ENCODE results near the gene IFI35. TPM values are rescaled to one million over a fixed set of nuclear protein-coding genes. Genes with fewer than 3 reads are reported as not detected.

Gene IFI35
- polyA plus RNA-seq, 1 of the 3 experiments (the other 2 are of a cell fraction): 17.6 TPM

DNA sequence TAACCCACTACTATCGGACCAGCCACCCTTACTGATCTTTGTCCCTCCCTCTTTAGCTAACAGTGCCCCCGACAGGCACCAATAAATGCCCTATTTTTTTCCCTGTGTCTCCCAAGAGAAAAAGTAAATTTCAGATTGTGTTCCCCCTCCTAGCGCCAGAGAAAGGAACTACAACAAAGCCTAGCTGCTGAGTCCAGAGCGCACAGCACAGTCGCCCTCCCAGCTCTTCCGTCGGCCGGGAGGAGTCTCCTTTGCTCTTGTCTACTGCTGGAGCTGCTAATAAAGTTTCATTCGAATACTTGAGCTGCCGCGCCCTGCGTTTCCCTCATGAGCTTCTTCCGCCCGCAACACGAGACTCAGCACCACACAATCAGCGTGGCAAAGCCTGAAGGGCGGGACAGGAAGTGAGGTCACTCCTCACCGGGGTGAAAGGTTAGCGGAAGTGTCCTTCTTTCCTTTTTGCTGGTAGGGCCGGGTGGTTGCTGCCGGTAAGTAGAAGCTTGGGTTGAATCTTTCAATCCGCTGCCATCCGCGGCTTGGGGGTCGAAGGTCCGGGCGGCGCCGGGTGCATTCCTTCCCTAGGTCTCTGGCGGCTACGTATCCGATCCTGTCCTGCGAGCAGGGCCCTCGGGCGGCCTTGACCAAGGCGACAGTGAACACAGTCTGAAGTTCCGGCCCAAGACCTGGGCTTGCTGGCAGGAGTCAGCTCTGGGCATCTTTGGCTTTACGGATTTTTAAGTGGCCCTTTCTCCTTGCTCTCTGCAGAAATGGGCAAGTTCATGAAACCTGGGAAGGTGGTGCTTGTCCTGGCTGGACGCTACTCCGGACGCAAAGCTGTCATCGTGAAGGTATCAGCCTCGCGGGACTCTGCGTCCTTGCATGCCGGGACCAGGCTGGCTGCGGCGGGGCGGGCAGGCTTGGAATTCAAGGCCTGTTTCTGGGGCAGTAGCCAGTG lies 8.3 kb upstream of the IFI35 start, which contains the start of gene RPL27 (continued):
- TF ChIP-seq, protein P1, sequence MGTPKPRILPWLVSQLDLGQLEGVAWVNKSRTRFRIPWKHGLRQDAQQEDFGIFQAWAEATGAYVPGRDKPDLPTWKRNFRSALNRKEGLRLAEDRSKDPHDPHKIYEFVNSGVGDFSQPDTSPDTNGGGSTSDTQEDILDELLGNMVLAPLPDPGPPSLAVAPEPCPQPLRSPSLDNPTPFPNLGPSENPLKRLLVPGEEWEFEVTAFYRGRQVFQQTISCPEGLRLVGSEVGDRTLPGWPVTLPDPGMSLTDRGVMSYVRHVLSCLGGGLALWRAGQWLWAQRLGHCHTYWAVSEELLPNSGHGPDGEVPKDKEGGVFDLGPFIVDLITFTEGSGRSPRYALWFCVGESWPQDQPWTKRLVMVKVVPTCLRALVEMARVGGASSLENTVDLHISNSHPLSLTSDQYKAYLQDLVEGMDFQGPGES (IDR thresholded peaks at IDR 0.05; ENCODE audit: low read depth, low read length): peak; percentile 22; the same call in 1 of the 2 replicates
- TF ChIP-seq CHD2 (IDR thresholded peaks at IDR 0.05; ENCODE audit: low read length, partially characterized antibody) (peak; percentile 94), SMC3 (IDR thresholded peaks at IDR 0.05; ENCODE audit: low read depth, low read length) (peak; percentile 56), FOSL2 (IDR thresholded peaks at IDR 0.05; ENCODE audit: borderline replicate concordance, low read depth) (no peak; the same call in 1 of the 2 replicates), NRF1 (IDR thresholded peaks at IDR 0.05; ENCODE audit: low read depth, low read length) (no peak), YY1 (IDR thresholded peaks at IDR 0.05; ENCODE audit: low read depth) (0 out of 2 replicates have a peak, but pooled peaks have one; percentile 50), MXI1 (IDR thresholded peaks at IDR 0.05; ENCODE audit: low read depth, low read length) (peak; percentile 96), FOXJ3 (CRISPR knock-in tag; IDR thresholded peaks at IDR 0.05) (peak; percentile 70; the same call in 1 of the 2 replicates), RXRA (IDR thresholded peaks at IDR 0.05; ENCODE audit: borderline replicate concordance, low read depth) (no peak), TEAD4 (IDR thresholded peaks at IDR 0.05; ENCODE audit: borderline replicate concordance, insufficient read depth) (peak; percentile 68; the same call in 1 of the 2 replicates)
- TF ChIP-seq, protein P2, sequence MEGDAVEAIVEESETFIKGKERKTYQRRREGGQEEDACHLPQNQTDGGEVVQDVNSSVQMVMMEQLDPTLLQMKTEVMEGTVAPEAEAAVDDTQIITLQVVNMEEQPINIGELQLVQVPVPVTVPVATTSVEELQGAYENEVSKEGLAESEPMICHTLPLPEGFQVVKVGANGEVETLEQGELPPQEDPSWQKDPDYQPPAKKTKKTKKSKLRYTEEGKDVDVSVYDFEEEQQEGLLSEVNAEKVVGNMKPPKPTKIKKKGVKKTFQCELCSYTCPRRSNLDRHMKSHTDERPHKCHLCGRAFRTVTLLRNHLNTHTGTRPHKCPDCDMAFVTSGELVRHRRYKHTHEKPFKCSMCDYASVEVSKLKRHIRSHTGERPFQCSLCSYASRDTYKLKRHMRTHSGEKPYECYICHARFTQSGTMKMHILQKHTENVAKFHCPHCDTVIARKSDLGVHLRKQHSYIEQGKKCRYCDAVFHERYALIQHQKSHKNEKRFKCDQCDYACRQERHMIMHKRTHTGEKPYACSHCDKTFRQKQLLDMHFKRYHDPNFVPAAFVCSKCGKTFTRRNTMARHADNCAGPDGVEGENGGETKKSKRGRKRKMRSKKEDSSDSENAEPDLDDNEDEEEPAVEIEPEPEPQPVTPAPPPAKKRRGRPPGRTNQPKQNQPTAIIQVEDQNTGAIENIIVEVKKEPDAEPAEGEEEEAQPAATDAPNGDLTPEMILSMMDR (IDR thresholded peaks at IDR 0.05): peak; percentile 77

DNA sequence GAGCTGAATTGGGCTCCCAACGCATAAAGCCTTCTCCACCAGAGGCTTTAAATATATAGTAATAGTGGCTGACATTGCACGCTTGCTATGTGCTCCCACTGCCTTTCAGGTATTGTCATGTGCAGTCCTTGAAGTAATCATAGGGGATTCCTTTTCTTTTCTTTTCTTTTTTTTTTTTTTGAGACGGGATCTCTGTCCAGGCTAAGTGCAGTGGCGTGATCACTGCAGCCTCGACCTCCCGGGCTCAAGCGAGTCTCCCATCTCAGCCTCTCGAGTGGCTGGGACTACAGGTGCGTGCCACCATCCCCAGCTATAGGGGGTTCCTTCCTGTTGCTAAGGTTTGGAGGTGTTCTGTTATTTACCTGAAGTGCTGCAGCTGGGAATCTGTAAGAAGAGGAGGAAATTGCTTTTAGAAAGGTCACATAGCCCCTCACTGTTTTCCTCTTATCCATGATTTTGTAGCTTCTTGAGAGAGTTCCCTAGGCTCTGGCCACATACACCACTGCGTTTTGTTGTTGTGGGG lies 7.5 kb upstream of the IFI35 start:
- CTCF ChIA-PET: interaction anchor here (0.6 to 4.4 kb wide), 10 partner anchors 12 to 421 kb away, joined by 3 to 27 read pairs (median 8); partner anchors contain the start of genes AOC2, BECN1, RND2 and VAT1
- Histone ChIP-seq H3K9me2 (no peaks in the 10 kb centered on the region), H3K4me3 (ENCODE audit: low read depth in 2 of 2, low read length in 1 of 2) (peak overlapping the region; percentile 85 to 87), H3K79me2 (ENCODE audit: insufficient read depth) (peaks cover 41% of the 10 kb centered on the region), H3K27me3 (ENCODE audit: insufficient read depth) (no peaks in the 10 kb centered on the region), H3K4me2 (peak overlapping the region; percentile 78), H3F3A (replicated peaks; ENCODE audit: insufficient read depth) (peaks cover 66% of the 10 kb centered on the region), H4K20me1 (ENCODE audit: insufficient read depth) (peaks cover 41% of the 10 kb centered on the region), H3K9me3 (no peaks in the 10 kb centered on the region), H3K36me3 (replicated peaks in 1 of 2; ENCODE audit: control insufficient read depth in 1 of 2, insufficient read depth in 2 of 2, low read length in 1 of 2) (peaks cover 34 to 40% of the 10 kb centered on the region in 2 experiments), H3K27ac (ENCODE audit: low read depth in 2 of 2, low read length in 1 of 2) (peak overlapping the region; percentile 87 to 90), H2AFZ (ENCODE audit: low read depth) (no peak overlapping the region), H3K9ac (peak overlapping the region; percentile 100), H3K4me1 (ENCODE audit: control insufficient read depth in 1 of 2, insufficient read depth in 2 of 2, low read depth in 1 of 2, low read length in 1 of 2) (peaks cover 6 to 11% of the 10 kb centered on the region in 2 experiments; a peak in 2 of 4 replicates)
- POLR2A ChIA-PET: interaction anchor here (0.6 to 2.8 kb wide), 10 partner anchors 13 to 445 kb away, joined by 3 to 20 read pairs (median 6); partner anchors contain the start of genes AOC2, BRCA1, PSME3 and RND2
- DNase-seq: no peak
- under 1% methylated on average over 10 of the region's 10 CpGs for WGBS (ENCODE audit: low lambda C conversion rate)
- no peak for TF ChIP-seq EP300 (IDR thresholded peaks at IDR 0.05; ENCODE audit: borderline replicate concordance in 1 of 2, low read depth in 1 of 2, low read length in 1 of 2)
- TF ChIP-seq MEF2A (IDR thresholded peaks at IDR 0.05; ENCODE audit: borderline replicate concordance, low read depth): no peak
- TF ChIP-seq, protein P1 (IDR thresholded peaks at IDR 0.05; ENCODE audit: low read depth, low read length): no peak
- no peak for TF ChIP-seq YY1 (IDR thresholded peaks at IDR 0.05; ENCODE audit: low read depth)
- no peak for TF ChIP-seq JUND (IDR thresholded peaks at IDR 0.05)
- TF ChIP-seq FOXM1 (IDR thresholded peaks at IDR 0.05; ENCODE audit: low read depth): no peak
- no peak for TF ChIP-seq SIN3A (IDR thresholded peaks at IDR 0.05; ENCODE audit: borderline replicate concordance, low read depth, low read length)
- no peak for TF ChIP-seq RFX5 (IDR thresholded peaks at IDR 0.05; ENCODE audit: low read length)
- TF ChIP-seq, protein P3, sequence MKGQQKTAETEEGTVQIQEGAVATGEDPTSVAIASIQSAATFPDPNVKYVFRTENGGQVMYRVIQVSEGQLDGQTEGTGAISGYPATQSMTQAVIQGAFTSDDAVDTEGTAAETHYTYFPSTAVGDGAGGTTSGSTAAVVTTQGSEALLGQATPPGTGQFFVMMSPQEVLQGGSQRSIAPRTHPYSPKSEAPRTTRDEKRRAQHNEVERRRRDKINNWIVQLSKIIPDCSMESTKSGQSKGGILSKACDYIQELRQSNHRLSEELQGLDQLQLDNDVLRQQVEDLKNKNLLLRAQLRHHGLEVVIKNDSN (IDR thresholded peaks at IDR 0.05; ENCODE audit: borderline replicate concordance, low read depth): no peak
- TF ChIP-seq, protein P4, sequence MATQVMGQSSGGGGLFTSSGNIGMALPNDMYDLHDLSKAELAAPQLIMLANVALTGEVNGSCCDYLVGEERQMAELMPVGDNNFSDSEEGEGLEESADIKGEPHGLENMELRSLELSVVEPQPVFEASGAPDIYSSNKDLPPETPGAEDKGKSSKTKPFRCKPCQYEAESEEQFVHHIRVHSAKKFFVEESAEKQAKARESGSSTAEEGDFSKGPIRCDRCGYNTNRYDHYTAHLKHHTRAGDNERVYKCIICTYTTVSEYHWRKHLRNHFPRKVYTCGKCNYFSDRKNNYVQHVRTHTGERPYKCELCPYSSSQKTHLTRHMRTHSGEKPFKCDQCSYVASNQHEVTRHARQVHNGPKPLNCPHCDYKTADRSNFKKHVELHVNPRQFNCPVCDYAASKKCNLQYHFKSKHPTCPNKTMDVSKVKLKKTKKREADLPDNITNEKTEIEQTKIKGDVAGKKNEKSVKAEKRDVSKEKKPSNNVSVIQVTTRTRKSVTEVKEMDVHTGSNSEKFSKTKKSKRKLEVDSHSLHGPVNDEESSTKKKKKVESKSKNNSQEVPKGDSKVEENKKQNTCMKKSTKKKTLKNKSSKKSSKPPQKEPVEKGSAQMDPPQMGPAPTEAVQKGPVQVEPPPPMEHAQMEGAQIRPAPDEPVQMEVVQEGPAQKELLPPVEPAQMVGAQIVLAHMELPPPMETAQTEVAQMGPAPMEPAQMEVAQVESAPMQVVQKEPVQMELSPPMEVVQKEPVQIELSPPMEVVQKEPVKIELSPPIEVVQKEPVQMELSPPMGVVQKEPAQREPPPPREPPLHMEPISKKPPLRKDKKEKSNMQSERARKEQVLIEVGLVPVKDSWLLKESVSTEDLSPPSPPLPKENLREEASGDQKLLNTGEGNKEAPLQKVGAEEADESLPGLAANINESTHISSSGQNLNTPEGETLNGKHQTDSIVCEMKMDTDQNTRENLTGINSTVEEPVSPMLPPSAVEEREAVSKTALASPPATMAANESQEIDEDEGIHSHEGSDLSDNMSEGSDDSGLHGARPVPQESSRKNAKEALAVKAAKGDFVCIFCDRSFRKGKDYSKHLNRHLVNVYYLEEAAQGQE (IDR thresholded peaks at IDR 0.05; ENCODE audit: low read depth, low read length): no peak
- no peak for TF ChIP-seq NRF1 (IDR thresholded peaks at IDR 0.05; ENCODE audit: low read depth, low read length)

Measured in SK-N-SH (cell line).